SK-N-SH treated with all-trans-retinoic acid at 6 μM for 48 hours (cell line): ENCODE results near the gene EHBP1.

ENCODE experiments used
- GLIS3 ChIP-seq: fragments of 250-450 bp; sonication (Bioruptor Pico); IDR thresholded peaks from 2 replicates; pipeline ENCODE4 v1.5.0; 2020; ENCODE audit warnings: mild to moderate bottlenecking, moderate library complexity
- OSR1 ChIP-seq: fragments of 250-450 bp; sonication (Bioruptor Pico); IDR thresholded peaks from 2 replicates; pipeline ENCODE4 v1.8.0; 2022; ENCODE audit warnings: moderate library complexity, mild to moderate bottlenecking, inconsistent platforms
- SNAI2 ChIP-seq: fragments of 250-450 bp; sonication (Bioruptor Pico); IDR thresholded peaks from 2 replicates; pipeline ENCODE4 v1.5.0; 2020; ENCODE audit warnings: mild to moderate bottlenecking, moderate library complexity
- ZFP30 ChIP-seq: fragments of 450-650 bp; formaldehyde crosslinking; IDR thresholded peaks from 2 replicates; pipeline ENCODE4 v1.5.0; 2022; ENCODE audit warnings: mild to moderate bottlenecking, moderate library complexity
- TF ChIP-seq, protein P1 (sequence below): fragments of 250-450 bp; sonication (Bioruptor Pico); IDR thresholded peaks from 2 replicates; pipeline ENCODE4 v1.5.0; 2020; ENCODE audit warnings: mild to moderate bottlenecking, moderate library complexity
- TF ChIP-seq, protein P2 (sequence below): fragments of 250-450 bp; sonication (Bioruptor Pico); IDR thresholded peaks from 2 replicates; pipeline ENCODE4 v1.8.0; 2020; ENCODE audit warnings: mild to moderate bottlenecking, moderate library complexity, borderline replicate concordance

GRCh38 chr2:63023444-63023843 lies 317.9 kb downstream of the EHBP1 start:
- TF ChIP-seq, protein P1, sequence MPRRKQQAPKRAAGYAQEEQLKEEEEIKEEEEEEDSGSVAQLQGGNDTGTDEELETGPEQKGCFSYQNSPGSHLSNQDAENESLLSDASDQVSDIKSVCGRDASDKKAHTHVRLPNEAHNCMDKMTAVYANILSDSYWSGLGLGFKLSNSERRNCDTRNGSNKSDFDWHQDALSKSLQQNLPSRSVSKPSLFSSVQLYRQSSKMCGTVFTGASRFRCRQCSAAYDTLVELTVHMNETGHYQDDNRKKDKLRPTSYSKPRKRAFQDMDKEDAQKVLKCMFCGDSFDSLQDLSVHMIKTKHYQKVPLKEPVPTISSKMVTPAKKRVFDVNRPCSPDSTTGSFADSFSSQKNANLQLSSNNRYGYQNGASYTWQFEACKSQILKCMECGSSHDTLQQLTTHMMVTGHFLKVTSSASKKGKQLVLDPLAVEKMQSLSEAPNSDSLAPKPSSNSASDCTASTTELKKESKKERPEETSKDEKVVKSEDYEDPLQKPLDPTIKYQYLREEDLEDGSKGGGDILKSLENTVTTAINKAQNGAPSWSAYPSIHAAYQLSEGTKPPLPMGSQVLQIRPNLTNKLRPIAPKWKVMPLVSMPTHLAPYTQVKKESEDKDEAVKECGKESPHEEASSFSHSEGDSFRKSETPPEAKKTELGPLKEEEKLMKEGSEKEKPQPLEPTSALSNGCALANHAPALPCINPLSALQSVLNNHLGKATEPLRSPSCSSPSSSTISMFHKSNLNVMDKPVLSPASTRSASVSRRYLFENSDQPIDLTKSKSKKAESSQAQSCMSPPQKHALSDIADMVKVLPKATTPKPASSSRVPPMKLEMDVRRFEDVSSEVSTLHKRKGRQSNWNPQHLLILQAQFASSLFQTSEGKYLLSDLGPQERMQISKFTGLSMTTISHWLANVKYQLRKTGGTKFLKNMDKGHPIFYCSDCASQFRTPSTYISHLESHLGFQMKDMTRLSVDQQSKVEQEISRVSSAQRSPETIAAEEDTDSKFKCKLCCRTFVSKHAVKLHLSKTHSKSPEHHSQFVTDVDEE (CRISPR knock-in tag) = no peak
- TF ChIP-seq ZFP30 (no peak), OSR1 (CRISPR knock-in tag) (no peak), SNAI2 (no peak), GLIS3 (CRISPR knock-in tag) (no peak)
- TF ChIP-seq, protein P2, sequence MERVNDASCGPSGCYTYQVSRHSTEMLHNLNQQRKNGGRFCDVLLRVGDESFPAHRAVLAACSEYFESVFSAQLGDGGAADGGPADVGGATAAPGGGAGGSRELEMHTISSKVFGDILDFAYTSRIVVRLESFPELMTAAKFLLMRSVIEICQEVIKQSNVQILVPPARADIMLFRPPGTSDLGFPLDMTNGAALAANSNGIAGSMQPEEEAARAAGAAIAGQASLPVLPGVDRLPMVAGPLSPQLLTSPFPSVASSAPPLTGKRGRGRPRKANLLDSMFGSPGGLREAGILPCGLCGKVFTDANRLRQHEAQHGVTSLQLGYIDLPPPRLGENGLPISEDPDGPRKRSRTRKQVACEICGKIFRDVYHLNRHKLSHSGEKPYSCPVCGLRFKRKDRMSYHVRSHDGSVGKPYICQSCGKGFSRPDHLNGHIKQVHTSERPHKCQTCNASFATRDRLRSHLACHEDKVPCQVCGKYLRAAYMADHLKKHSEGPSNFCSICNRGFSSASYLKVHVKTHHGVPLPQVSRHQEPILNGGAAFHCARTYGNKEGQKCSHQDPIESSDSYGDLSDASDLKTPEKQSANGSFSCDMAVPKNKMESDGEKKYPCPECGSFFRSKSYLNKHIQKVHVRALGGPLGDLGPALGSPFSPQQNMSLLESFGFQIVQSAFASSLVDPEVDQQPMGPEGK (CRISPR knock-in tag) = no peak
